Measurements from ENCODE around the gene PSMC3. TPM values are rescaled to one million over a fixed set of nuclear protein-coding genes. Genes with fewer than 3 reads are reported as not detected.

Gene PSMC3
- total RNA-seq, 1 experiment from 2014 or later, result 181 TPM

DNA sequence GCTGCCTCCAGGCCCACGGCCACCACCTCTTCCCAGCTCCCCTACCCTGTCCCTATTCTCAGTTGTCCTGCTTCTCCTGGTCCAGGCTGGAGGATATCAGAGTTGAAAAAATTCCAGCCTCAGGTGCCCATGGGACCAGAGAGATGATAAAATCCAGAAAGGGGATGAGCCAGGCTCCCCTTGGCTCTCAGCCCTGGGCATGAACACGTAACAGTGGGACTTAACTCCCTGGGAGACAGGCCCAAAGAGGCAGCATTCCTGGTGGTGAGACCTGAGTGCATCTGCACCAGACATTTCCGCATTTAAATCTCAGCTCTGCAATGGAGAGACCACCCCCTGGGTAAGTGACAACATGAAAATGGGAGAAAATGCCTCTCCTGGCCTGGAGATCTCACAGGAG, 28.2 kb downstream of the PSMC3 start:
- H3K27me3 ChIP-seq (ENCODE audit: control insufficient read depth, insufficient read depth, low read length), result no peaks in the 10 kb centered on the region
- TF ChIP-seq POLR2AphosphoS5 (IDR thresholded peaks at IDR 0.05; ENCODE audit: low read depth, low read length), result no peak
- TF ChIP-seq, protein P1, sequence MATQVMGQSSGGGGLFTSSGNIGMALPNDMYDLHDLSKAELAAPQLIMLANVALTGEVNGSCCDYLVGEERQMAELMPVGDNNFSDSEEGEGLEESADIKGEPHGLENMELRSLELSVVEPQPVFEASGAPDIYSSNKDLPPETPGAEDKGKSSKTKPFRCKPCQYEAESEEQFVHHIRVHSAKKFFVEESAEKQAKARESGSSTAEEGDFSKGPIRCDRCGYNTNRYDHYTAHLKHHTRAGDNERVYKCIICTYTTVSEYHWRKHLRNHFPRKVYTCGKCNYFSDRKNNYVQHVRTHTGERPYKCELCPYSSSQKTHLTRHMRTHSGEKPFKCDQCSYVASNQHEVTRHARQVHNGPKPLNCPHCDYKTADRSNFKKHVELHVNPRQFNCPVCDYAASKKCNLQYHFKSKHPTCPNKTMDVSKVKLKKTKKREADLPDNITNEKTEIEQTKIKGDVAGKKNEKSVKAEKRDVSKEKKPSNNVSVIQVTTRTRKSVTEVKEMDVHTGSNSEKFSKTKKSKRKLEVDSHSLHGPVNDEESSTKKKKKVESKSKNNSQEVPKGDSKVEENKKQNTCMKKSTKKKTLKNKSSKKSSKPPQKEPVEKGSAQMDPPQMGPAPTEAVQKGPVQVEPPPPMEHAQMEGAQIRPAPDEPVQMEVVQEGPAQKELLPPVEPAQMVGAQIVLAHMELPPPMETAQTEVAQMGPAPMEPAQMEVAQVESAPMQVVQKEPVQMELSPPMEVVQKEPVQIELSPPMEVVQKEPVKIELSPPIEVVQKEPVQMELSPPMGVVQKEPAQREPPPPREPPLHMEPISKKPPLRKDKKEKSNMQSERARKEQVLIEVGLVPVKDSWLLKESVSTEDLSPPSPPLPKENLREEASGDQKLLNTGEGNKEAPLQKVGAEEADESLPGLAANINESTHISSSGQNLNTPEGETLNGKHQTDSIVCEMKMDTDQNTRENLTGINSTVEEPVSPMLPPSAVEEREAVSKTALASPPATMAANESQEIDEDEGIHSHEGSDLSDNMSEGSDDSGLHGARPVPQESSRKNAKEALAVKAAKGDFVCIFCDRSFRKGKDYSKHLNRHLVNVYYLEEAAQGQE (IDR thresholded peaks at IDR 0.05; ENCODE audit: insufficient read depth in 1 of 2, low read depth in 2 of 2, low read length in 1 of 2), result no peak
- no peak for TF ChIP-seq SIN3A (IDR thresholded peaks at IDR 0.05; ENCODE audit: borderline replicate concordance, insufficient read depth, low read depth, low read length)
- no peak for TF ChIP-seq CTCF (IDR thresholded peaks at IDR 0.05)
- TF ChIP-seq TCF7L2 (IDR thresholded peaks at IDR 0.05; ENCODE audit: low read depth, low read length), result no peak
- intact Hi-C loops (cut with micrococcal nuclease; ENCODE audit: unreplicated experiment), result no loop called here
- H3K36me3 ChIP-seq (ENCODE audit: control insufficient read depth, insufficient read depth, low read length), result no peaks in the 10 kb centered on the region
- ChIA-PET CTCF (no interaction called here), POLR2A (no interaction called here)
- DNase-seq (ENCODE audit: low read depth, low spot score) (no peak), ATAC-seq (no peak)
- in situ Hi-C loops (cut with HindIII; ENCODE audit: low pct_unique_long_range_greater_than_20kb, low sequenced_read_pairs), result no loop called here
- H3K4me3 ChIP-seq (ENCODE audit: low read depth in 2 of 2, low read length in 2 of 2), result no peak overlapping the region
- no TSS peak for BruUV-seq (replicated peaks)
- no peak overlapping the region for H3K27ac ChIP-seq (ENCODE audit: low read length)
- peaks cover 5% of the 10 kb centered on the region for H3K4me1 ChIP-seq (ENCODE audit: control insufficient read depth, insufficient read depth, low read length)
- H3K9me3 ChIP-seq (ENCODE audit: control insufficient read depth, insufficient read depth, low read depth, low read length), result no peaks in the 10 kb centered on the region

DNA sequence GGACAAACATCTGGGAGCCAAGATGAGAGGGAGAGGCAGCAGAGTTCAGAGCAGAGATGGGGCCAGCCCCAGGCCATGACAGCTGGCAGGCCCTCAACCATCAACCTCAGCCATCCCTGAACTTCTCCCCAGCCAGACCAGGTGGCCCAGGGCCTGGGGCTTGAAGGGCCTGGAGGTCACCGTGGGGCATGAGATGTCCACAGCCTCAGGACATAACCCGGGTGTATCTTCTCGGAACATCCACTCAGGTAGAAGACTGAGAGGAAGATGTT, 30.3 kb downstream of the PSMC3 start:
- CTCF ChIA-PET, result no interaction called here
- Histone ChIP-seq H3K36me3 (ENCODE audit: control insufficient read depth, insufficient read depth, low read length) (no peaks in the 10 kb centered on the region), H3K27me3 (ENCODE audit: control insufficient read depth, insufficient read depth, low read length) (no peaks in the 10 kb centered on the region), H3K4me1 (ENCODE audit: control insufficient read depth, insufficient read depth, low read length) (peaks cover 5% of the 10 kb centered on the region), H3K4me3 (ENCODE audit: low read depth in 2 of 2, low read length in 2 of 2) (no peak overlapping the region), H3K9me3 (ENCODE audit: control insufficient read depth, insufficient read depth, low read depth, low read length) (no peaks in the 10 kb centered on the region), H3K27ac (ENCODE audit: low read length) (no peak overlapping the region)
- ATAC-seq (no peak), DNase-seq (ENCODE audit: low read depth, low spot score) (no peak)
- TF ChIP-seq, protein P1 (IDR thresholded peaks at IDR 0.05; ENCODE audit: insufficient read depth in 1 of 2, low read depth in 2 of 2, low read length in 1 of 2), result no peak
- TF ChIP-seq TCF7L2 (IDR thresholded peaks at IDR 0.05; ENCODE audit: low read depth, low read length) (no peak), SIN3A (IDR thresholded peaks at IDR 0.05; ENCODE audit: borderline replicate concordance, insufficient read depth, low read depth, low read length) (no peak), CTCF (IDR thresholded peaks at IDR 0.05) (no peak), POLR2AphosphoS5 (IDR thresholded peaks at IDR 0.05; ENCODE audit: low read depth, low read length) (no peak)
- POLR2A ChIA-PET, result no interaction called here
- no TSS peak for BruUV-seq (replicated peaks)
- intact Hi-C loops (cut with micrococcal nuclease; ENCODE audit: unreplicated experiment), result no loop called here
- in situ Hi-C loops (cut with HindIII; ENCODE audit: low pct_unique_long_range_greater_than_20kb, low sequenced_read_pairs), result no loop called here
